H1 (cell line): Measurements from ENCODE around the gene PHACTR2. TPM values are rescaled to one million over a fixed set of nuclear protein-coding genes. Genes with fewer than 3 reads are reported as not detected.
A peak's percentile ranks its signal among the peaks of the same experiment; 100 is the strongest.

ENCODE experiments used
- CTCF ChIA-PET: fragments of 300-600 bp; sonication (Branson Sonifier 250); formaldehyde crosslinking; loops from one replicate; lab custom pipeline; 2021; ENCODE audit not compliant: partially characterized antibody; lab: Charles Lee
- POLR2A ChIA-PET: fragments of 300-600 bp; sonication (Branson Sonifier 250); formaldehyde crosslinking; loops from one replicate; lab custom pipeline; 2021; ENCODE audit warnings: inconsistent platforms; ENCODE audit not compliant: partially characterized antibody; lab: Charles Lee
- DNase-seq, 2 experiments: peaks; one replicate each; pipeline versions ENCODE4 v3.0.0 to v3.0.0-alpha.2; 2010 to 2022; ENCODE audit warnings: low spot score in 2 of 2, low read depth in 1 of 2, mixed read lengths in 1 of 2
- FAIRE-seq: peaks from 2 replicates; lab custom pipeline; 2011; peaks lifted over from hg19 to GRCh38; lab: Jason Lieb, UNC
- H2AFZ ChIP-seq: 2 replicates; pipeline ENCODE4 v1.8.1; 2012; ENCODE audit warnings: low read length, inconsistent platforms
- H2AK5ac ChIP-seq: 2 replicates; pipeline ENCODE4 v1.6.1; 2013; ENCODE audit warnings: low read depth, low read length
- H2BK120ac ChIP-seq: replicated peaks from 2 replicates; pipeline ENCODE3; 2013; ENCODE audit warnings: low read depth, low read length, inconsistent platforms
- H2BK12ac ChIP-seq: 2 replicates; pipeline ENCODE4 v1.6.1; 2013; ENCODE audit warnings: low read depth, low read length
- H2BK15ac ChIP-seq: 2 replicates; pipeline ENCODE4 v1.6.1; 2013; ENCODE audit warnings: low read length
- H2BK20ac ChIP-seq: 2 replicates; pipeline ENCODE4 v1.6.1; 2013; ENCODE audit warnings: low read length
- H2BK5ac ChIP-seq: 2 replicates; pipeline ENCODE4 v1.6.1; 2013; ENCODE audit warnings: low read depth, low read length
- H3K14ac ChIP-seq: 2 replicates; pipeline ENCODE4 v1.6.1; 2013; ENCODE audit warnings: inconsistent platforms; ENCODE audit not compliant: insufficient read length
- H3K18ac ChIP-seq: 2 replicates; pipeline ENCODE4 v1.6.1; 2013; ENCODE audit warnings: low read length; ENCODE audit errors: extremely low read depth
- H3K23ac ChIP-seq: 2 replicates; pipeline ENCODE4 v1.6.1; 2013; ENCODE audit warnings: inconsistent platforms; ENCODE audit not compliant: insufficient read length
- H3K23me2 ChIP-seq: 2 replicates; pipeline ENCODE4 v1.6.1; 2013; ENCODE audit warnings: low read depth, low read length
- H3K27ac ChIP-seq: 2 replicates; pipeline ENCODE4 v1.6.1; 2011; ENCODE audit warnings: low read depth, low read length, inconsistent platforms
- H3K27me3 ChIP-seq, 4 experiments: replicated peaks in 1 of 4; 1 replicate in 1 of 4; 2 replicates in 3 of 4; pipeline versions ENCODE4 v1.6.1 to v1.8.1; 2011 to 2013; ENCODE audit warnings: low read length in 3 of 4, mild to moderate bottlenecking in 3 of 4, inconsistent platforms in 2 of 4, mixed read lengths in 2 of 4, moderate library complexity in 1 of 4; ENCODE audit not compliant: control insufficient read depth in 3 of 4, insufficient read depth in 3 of 4; ENCODE audit errors: extremely low read depth in 1 of 4
- H3K36me3 ChIP-seq, 4 experiments: 2 replicates each; pipeline versions ENCODE4 v1.6.1 to v1.8.1; 2011 to 2013; ENCODE audit warnings: mild to moderate bottlenecking in 4 of 4, low read length in 3 of 4, moderate library complexity in 2 of 4, control low read depth in 1 of 4, inconsistent platforms in 1 of 4; ENCODE audit not compliant: insufficient read depth in 4 of 4, control insufficient read depth in 2 of 4
- H3K4ac ChIP-seq: replicated peaks from 2 replicates; pipeline ENCODE3; 2013; ENCODE audit warnings: low read length, low read depth, mixed read lengths, inconsistent platforms; ENCODE audit not compliant: insufficient read length
- H3K4me1 ChIP-seq, 4 experiments: replicated peaks in 1 of 4; 1 replicate in 1 of 4; 2 replicates in 3 of 4; pipeline versions ENCODE4 v1.6.1 to v1.8.1; 2011 to 2013; ENCODE audit warnings: low read length in 3 of 4, inconsistent platforms in 2 of 4, mixed read lengths in 1 of 4; ENCODE audit not compliant: insufficient read depth in 4 of 4, control insufficient read depth in 3 of 4
- H3K4me2 ChIP-seq, 2 experiments: 2 replicates each; pipeline versions ENCODE4 v1.6.1 to v1.8.1; 2011 to 2013; ENCODE audit warnings: low read depth in 2 of 2, low read length in 2 of 2, control low read depth in 1 of 2, inconsistent platforms in 1 of 2, mild to moderate bottlenecking in 1 of 2; ENCODE audit not compliant: insufficient read depth in 1 of 2
- H3K4me3 ChIP-seq, 4 experiments: fragments of 200-600, 300-600 bp in 1 of 4; sonication (generic), shearing (Covaris generic), sonication (Bioruptor Twin) in 1 of 4; 2 replicates each; pipeline versions ENCODE4 v1.5.1 to v1.8.1; 2011 to 2016; ENCODE audit warnings: low read length in 4 of 4, low read depth in 3 of 4, control low read depth in 2 of 4, inconsistent platforms in 2 of 4, mild to moderate bottlenecking in 2 of 4, mixed read lengths in 1 of 4, moderate library complexity in 1 of 4; ENCODE audit not compliant: insufficient read depth in 2 of 4; ENCODE audit errors: extremely low read depth in 1 of 4
- H3K56ac ChIP-seq: replicated peaks from 2 replicates; pipeline ENCODE3; 2013; ENCODE audit warnings: low read depth, mild to moderate bottlenecking, mixed read lengths, low read length, inconsistent platforms; ENCODE audit not compliant: insufficient read length
- H3K79me1 ChIP-seq: 2 replicates; pipeline ENCODE4 v1.6.1; 2013; ENCODE audit warnings: low read depth, low read length, control low read depth
- H3K79me2 ChIP-seq, 2 experiments: 2 replicates each; pipeline versions ENCODE4 v1.6.1 to v1.8.1; 2012 to 2013; ENCODE audit warnings: low read length in 2 of 2, mild to moderate bottlenecking in 2 of 2, inconsistent platforms in 1 of 2; ENCODE audit not compliant: insufficient read depth in 2 of 2, control insufficient read depth in 1 of 2
- H3K9ac ChIP-seq, 4 experiments: replicated peaks in 1 of 4; 1 replicate in 1 of 4; 2 replicates in 3 of 4; pipeline versions ENCODE4 v1.6.1 to v1.8.1; 2011 to 2013; ENCODE audit warnings: low read depth in 3 of 4, low read length in 3 of 4, control low read depth in 2 of 4, mild to moderate bottlenecking in 2 of 4, moderate library complexity in 2 of 4, inconsistent platforms in 1 of 4; ENCODE audit errors: extremely low read depth in 1 of 4
- H3K9me3 ChIP-seq, 2 experiments: 2 replicates each; pipeline versions ENCODE4 v1.6.1 to v1.8.1; 2012 to 2013; ENCODE audit warnings: mild to moderate bottlenecking in 2 of 2, moderate library complexity in 2 of 2, control low read depth in 1 of 2, inconsistent platforms in 1 of 2, low read depth in 1 of 2, low read length in 1 of 2, mixed read lengths in 1 of 2; ENCODE audit not compliant: insufficient read depth in 2 of 2
- H4K20me1 ChIP-seq, 2 experiments: replicated peaks in 1 of 2; 2 replicates each; pipeline versions ENCODE3 to v1.8.1; 2011 to 2013; ENCODE audit warnings: inconsistent platforms in 2 of 2, low read length in 2 of 2, mild to moderate bottlenecking in 1 of 2; ENCODE audit not compliant: insufficient read depth in 2 of 2, control insufficient read depth in 1 of 2
- H4K5ac ChIP-seq: 2 replicates; pipeline ENCODE4 v1.6.1; 2013; ENCODE audit warnings: low read length, low read depth, mixed read lengths, inconsistent platforms; ENCODE audit not compliant: insufficient read length
- H4K8ac ChIP-seq: 2 replicates; pipeline ENCODE4 v1.8.0; 2013; ENCODE audit warnings: mild to moderate bottlenecking, moderate library complexity, low read length, inconsistent platforms; ENCODE audit not compliant: insufficient read depth; ENCODE audit errors: extremely low read depth
- H4K91ac ChIP-seq: replicated peaks from 2 replicates; pipeline ENCODE3; 2013; ENCODE audit warnings: low read length, mixed read lengths, inconsistent platforms; ENCODE audit not compliant: insufficient read length
- POLR2A ChIP-seq, 2 experiments: IDR thresholded peaks; 1 replicate in 1 of 2; 2 replicates in 1 of 2; pipeline ENCODE4 v1.6.1; 2011; ENCODE audit warnings: low read depth in 2 of 2, low read length in 2 of 2, mild to moderate bottlenecking in 2 of 2; ENCODE audit errors: control extremely low read depth in 1 of 2
- RFX5 ChIP-seq: IDR thresholded peaks from 2 replicates; pipeline ENCODE4 v1.6.1; 2011; ENCODE audit warnings: low read depth, low read length, improper control_type of control experiment, borderline replicate concordance
- WGBS, 2 experiments: shearing (Covaris generic) in 1 of 2; methylation state at CpG; one replicate each; pipeline versions ENCODE4 v1.1.6 to v1.1.7; 2013 to 2015; ENCODE audit warnings: low lambda C conversion rate in 2 of 2, mixed read lengths in 2 of 2, inconsistent platforms in 1 of 2, low coverage in 1 of 2, missing lambda C conversion rate in 1 of 2; ENCODE audit not compliant: insufficient replicate concordance in 2 of 2, insufficient coverage in 1 of 2, insufficient read length in 1 of 2; ENCODE audit errors: extremely low coverage in 1 of 2, missing lambda C conversion rate in 1 of 2; 5-methylcytosine and 5-hydroxymethylcytosine counted together
- polyA plus RNA-seq, 7 experiments: library from polyadenylated mRNA; depleted of rRNA in 3 of 7; stranded (reverse) in 5 of 7; unstranded in 2 of 7; fragments of >200 nt in 5 of 7; fragments of 200-250 nt in 2 of 7; gene quantifications; 1 replicate in 5 of 7; 2 replicates in 1 of 7; 4 replicates in 1 of 7; pipeline versions ENCODE4 v1.2.1 to v1.2.3, GENCODE V29; 2011 to 2013; ENCODE audit warnings: missing spikeins in 2 of 7, mixed read lengths in 2 of 7
- total RNA-seq: library from RNA; stranded (reverse); fragmentation: NEBNext Ultra II Directional; extraction: Animal tissue kit (Norgen Biotek cat#: 25700); gene quantifications from 2 replicates; pipeline ENCODE4 v1.2.1, GENCODE V29; 2021

Gene PHACTR2
- total and polyA plus RNA-seq, 2 of the 8 experiments (the other 6 are each of a cell fraction or from before 2014, with no cell fraction given) = 16.9 to 131 TPM

- H3K9me3 ChIP-seq = no peaks in the 10 kb centered on the region
- H4K91ac ChIP-seq = no peak overlapping the region
- WGBS, 2 experiments = 58% methylated on average over 7 of the region's 7 CpGs; no CpG with 5 or more reads in 1 of the 2 experiments
- H3K36me3 ChIP-seq = peaks cover 7 to 31% (median 24%) of the 10 kb centered on the region in 4 experiments; a peak in 7 of 8 replicates
- H3K56ac ChIP-seq = no peak overlapping the region
- H3K23me2 ChIP-seq = no peaks in the 10 kb centered on the region; the same call in 1 of the 2 replicates
- FAIRE-seq (no peak), DNase-seq (no peak)
- H3K4ac ChIP-seq = no peak overlapping the region
- peak overlapping the region; percentile 40; the same call in 1 of the 2 replicates for H2BK15ac ChIP-seq
- peak overlapping the region; percentile 87 for H3K27ac ChIP-seq
- peak overlapping the region; percentile 80 to 97 (median 96) for H3K4me3 ChIP-seq
- H3K79me2 ChIP-seq = peaks cover 5 to 33% of the 10 kb centered on the region in 2 experiments; a peak in 3 of 4 replicates
- peak overlapping the region; percentile 82 to 85 for H3K4me2 ChIP-seq
- peaks cover 5% of the 10 kb centered on the region; the same call in 1 of the 2 replicates for H3K79me1 ChIP-seq
- no peak overlapping the region for H3K23ac ChIP-seq
- CTCF ChIA-PET = interaction anchor here (0.6 to 4.4 kb wide), 6 partner anchors 22 to 329 kb away, joined by 3 to 22 read pairs (median 3); no protein-coding TSS in a partner anchor
- H2BK20ac ChIP-seq = no peak overlapping the region
- H2BK12ac ChIP-seq = no peak overlapping the region
- H3K9ac ChIP-seq = peak overlapping the region in 3 of 4 experiments; percentile 95 to 96 (median 96); a peak in 6 of 7 replicates
- no peaks in the 10 kb centered on the region; a peak in 1 of 7 replicates for H3K27me3 ChIP-seq
- no peak overlapping the region for H3K14ac ChIP-seq
- POLR2A ChIA-PET = interaction anchor here (0.9 to 3.6 kb wide), 16 partner anchors 8 to 331 kb away, joined by 3 to 20 read pairs (median 6); partner anchors contain the start of genes PHACTR2 and ZC2HC1B
- no peak overlapping the region for H2AK5ac ChIP-seq
- H2BK120ac ChIP-seq = no peak overlapping the region
- H4K5ac ChIP-seq = no peak overlapping the region
- peaks cover 0 to 1% of the 10 kb centered on the region in 2 experiments for H4K20me1 ChIP-seq
- peak overlapping the region; percentile 91; the same call in 1 of the 2 replicates for H4K8ac ChIP-seq
- 0 out of 7 replicates have a peak, but pooled peaks cover 0 to 2% (median 0%) of the 10 kb centered on the region in 4 experiments for H3K4me1 ChIP-seq
- TF ChIP-seq POLR2A (IDR thresholded peaks at IDR 0.05; ENCODE audit: control extremely low read depth in 1 of 2, low read depth in 2 of 2, low read length in 2 of 2) = peak in 1 of 2 experiments; percentile 15; a peak in 1 of 3 replicates
- TF ChIP-seq RFX5 = no peak
- H2BK5ac ChIP-seq = peak overlapping the region; percentile 93; the same call in 1 of the 2 replicates
- no peak overlapping the region for H3K18ac ChIP-seq
- H2AFZ ChIP-seq = no peak overlapping the region
Observed at GRCh38 chr6:143842461-143842901, 164.7 kb downstream of the PHACTR2 start.
